HG03521 (cell line): ENCODE measurements around the gene ATP8B2.

ENCODE experiments used
- ATAC-seq: cut with Tn5 transposase; IDR thresholded peaks from one replicate; pipeline ENCODE4 v1.9.1; 2021; ENCODE audit warnings: mild to moderate bottlenecking, moderate library complexity; ENCODE audit not compliant: unreplicated experiment

ATP8B2 gene

DNA sequence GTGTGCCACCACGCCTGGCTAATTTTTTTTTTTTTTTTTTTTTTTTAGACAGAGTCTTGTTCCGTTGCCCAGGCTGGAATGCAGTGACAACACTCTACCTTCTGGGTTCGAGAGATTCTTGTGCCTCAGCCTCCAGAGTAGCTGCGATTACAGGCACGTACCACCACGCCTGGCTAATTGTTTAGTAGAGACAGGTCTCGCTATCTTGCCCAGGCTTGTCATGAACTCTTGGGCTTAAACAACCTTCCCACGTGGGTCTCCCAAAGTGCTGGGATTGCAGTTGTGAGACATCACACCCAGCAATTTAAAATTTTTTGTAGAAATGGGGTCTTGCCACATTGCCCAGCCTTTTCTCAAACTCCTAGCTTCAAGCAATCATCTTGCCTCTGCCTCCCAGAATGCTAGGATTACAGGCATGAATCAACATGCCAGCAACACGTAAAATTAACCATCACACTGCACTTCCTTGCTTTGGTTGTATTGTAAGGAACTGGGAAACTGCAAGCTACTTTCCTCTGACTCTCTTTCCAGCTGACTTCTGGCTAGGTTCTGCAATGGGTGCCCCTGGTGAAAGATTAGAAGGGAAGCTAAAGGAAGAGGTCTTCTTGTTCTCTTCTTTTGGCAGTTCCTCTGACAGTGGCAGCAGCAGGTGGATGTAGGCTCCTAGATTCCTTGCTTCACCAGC is 65.9 kb downstream of the ATP8B2 start:
- no peak for ATAC-seq

DNA sequence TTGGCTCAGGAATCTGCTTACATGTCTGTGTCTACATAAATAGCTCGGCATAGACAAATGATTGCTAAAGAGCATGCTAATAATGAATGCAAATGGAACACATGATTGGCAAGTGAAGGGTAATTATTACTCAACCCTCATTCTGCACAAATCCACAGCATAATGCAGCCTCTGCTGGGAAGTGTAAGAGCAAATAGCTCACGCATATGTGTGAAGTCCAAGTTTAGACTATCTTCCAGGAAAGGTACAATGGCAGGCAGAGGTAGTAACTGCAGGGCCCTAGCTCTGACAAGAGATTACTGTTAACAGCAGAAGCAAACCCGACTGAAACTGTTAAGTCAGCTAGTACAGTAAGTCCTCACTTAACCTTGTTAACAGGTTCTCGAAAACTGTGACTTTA is 72.8 kb downstream of the ATP8B2 start:
- ATAC-seq, result no peak

DNA sequence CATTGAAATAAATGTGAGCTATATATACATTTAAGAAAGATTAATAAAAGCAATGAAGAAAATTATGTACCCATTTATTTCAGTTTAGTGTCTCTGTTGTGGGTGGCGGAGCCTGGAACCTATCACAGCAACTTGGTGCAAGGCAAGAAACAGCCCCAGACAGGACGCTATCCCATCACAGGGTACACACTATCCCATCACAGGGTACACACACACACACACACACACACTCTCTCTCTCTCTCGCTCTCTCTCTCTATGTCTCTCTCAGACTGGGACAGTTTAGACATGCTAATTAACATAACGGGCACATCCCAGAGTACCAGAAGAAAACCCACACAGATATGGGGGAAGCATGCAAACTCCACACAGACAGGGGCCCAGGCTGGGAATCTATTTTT is 73.4 kb downstream of the ATP8B2 start:
- ATAC-seq, result no peak

DNA sequence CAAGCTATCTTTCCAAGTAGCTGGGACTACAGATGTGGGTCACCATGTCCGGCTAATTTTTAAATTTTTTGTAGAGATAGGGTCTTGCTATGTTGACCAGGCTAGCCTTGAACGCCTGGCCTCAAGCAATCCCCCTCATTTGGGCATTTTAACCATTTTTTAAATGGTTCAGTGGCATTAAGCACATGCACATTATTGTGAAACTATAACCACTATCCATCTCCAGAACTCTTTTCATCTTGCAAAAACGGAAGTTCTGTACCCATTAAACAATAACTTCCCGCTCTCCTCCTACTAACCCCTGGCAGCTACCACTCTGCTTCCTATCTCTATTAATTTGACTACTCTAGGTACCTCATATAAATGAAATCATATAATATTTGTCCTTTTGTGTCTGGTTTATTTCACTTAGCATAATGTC is 75.1 kb downstream of the ATP8B2 start:
- no peak for ATAC-seq
